HG03378 (cell line): ENCODE measurements around the gene BBS12.

Experiments used
- ATAC-seq: cut with Tn5 transposase; IDR thresholded peaks from one replicate; pipeline ENCODE4 v1.9.1; 2021; ENCODE audit warnings: mild to moderate bottlenecking, moderate library complexity; ENCODE audit not compliant: unreplicated experiment

Gene BBS12

GRCh38 chr4:122793811-122794210 is 61.3 kb downstream of the BBS12 start:
- ATAC-seq, result no peak
